HS-27A (cell line): ENCODE measurements around the gene C1orf167.

Source experiments
- DNase-seq: peaks from one replicate; pipeline ENCODE4 v3.0.0-alpha.2; 2012; ENCODE audit warnings: low read depth, missing footprints

C1orf167 gene

DNA sequence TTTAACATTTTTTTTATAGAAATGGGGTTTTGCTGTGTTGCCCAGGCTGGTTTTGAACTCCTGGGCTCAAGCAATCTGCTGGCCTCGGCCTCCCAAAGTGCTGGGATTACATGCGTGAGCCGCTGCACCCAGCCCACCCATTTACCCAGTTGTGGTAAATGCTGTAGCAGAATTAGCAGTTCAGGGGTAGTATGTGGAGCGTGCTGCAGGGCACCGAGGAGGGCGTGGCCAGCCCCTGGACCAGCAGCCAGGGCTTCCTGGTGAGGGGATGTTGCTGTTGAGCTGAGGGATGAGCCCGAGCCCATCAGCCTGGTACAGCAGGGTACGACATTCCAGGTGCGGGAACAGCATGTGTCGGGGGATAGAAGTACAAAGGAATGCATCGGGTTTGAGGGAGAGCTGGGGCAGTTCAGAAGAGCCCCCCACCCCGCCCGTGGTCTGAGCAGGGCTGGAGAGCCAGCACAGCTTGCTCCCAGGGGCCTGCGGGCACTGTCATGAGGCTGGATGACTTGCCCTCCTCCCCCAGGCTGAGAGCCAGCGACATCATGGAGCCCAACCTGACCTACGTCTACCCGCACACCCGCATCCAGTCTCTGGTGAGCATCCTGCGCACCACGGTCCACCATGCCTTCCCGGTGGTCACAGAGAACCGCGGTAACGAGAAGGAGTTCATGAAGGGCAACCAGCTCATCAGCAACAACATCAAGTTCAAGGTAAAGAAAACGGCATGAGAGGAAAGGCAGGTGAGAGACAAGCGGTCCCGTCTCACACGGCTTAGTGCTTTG is 73.6 kb downstream of the C1orf167 start:
- DNase-seq = no peak

DNA sequence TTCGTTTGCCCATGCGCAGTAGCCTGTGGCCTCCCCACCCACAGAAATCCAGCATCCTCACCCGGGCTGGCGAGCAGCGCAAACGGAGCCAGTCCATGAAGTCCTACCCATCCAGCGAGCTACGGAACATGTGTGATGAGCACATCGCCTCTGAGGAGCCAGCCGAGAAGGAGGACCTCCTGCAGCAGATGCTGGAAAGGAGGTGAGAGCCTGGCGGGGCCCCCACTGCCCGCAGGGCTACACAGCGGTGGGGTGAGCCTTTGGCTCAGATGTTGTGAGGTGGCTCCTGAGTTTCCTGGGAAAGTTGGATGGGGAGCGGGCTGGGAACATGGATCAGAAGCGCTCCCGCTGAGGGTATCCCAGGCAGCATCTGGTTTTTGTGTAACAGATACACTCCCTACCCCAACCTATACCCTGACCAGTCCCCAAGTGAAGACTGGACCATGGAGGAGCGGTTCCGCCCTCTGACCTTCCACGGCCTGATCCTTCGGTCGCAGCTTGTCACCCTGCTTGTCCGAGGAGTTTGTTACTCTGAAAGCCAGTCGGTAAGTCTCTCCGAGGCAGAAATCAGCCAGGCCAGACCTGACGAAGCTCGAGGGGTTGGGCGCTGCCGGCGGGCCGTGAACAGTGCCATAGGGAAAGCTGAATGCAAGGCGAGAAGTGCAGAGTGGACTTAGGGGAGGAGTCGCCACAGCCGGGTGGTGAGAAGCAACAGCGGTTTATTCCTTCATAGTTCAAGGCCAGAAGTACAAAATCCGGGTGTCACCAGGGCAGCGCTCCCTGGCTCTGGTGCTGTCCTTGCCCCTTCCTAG is 75.2 kb downstream of the C1orf167 start:
- DNase-seq = no peak

DNA sequence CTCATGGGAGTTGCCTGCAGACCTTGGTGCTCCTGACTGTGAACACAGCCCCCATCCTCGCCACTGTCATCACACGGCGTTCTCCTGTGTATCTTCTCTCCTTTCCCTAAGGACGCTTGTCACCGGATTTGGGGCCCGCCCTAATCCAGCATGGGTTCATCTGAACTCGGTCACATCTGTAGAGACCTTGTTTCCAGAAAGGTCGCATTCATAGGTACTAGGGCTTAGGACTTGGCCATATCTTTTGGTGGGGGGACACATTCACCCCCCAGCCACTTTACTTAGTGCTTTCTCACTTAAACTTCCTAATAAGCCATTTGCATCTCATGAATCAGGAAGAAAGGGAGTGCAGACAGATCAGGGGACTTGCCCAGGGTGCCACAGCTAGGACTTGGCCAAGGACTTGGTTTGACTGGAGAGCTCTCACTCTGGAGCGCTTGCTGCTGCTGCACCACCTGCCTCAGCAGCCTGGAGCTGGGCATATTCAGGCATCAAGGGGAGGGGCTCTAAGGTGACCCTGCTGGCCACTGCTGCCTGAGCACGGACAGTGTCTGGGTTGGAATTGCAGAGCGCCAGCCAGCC is 75.9 kb downstream of the C1orf167 start:
- no peak for DNase-seq

DNA sequence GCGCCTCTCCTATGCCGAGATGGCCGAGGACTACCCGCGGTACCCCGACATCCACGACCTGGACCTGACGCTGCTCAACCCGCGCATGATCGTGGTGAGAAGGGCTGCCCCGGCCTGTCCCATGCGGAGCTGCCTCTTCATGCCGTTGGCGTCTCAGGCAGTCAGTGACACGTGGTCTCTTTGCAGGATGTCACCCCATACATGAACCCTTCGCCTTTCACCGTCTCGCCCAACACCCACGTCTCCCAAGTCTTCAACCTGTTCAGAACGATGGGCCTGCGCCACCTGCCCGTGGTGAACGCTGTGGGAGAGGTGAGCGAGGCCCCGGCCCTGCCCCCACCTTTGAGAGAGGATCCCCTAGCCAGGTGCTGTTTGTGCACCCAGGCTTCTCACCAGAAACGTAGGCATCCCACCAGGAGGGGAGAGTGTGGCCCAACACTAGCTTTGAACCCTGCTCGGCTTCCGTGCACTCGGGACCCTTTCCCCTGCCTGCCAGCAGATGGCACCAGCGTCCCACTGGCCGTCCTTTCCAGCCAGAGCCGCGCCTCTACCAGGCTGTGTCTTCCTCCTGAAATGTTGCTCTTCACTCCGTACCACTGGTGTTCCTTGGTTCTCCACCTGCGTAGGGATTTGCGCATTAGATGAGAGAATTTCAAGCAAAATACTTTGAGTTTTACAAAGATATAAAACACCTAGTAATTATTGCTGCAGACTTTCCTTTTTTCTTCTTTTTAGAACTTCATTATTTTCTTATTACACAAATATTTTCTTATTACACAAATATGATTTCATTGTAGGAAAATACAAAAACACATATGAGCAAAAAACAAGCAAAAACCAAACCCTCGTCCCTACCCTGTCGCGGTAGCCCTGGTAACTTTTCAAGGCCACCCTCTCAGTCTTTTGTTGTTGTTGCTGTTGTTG is 76.6 kb downstream of the C1orf167 start:
- DNase-seq = no peak
